ENCODE results near the gene STAG1.
"Not testable (repeated sequence)": the region's sequence is repeated elsewhere in the genome, so short reads cannot be mapped to it uniquely, and the experiment has no call there.

STAG1 gene

GRCh38 chr3:136752172-136752421, at the start of gene STAG1:
TSS of gene STAG1 (minus strand) at chr3:136752378. CDS start at chr3:136630898, 121,480 bp downstream.
- DNase-seq: no peak

GRCh38 chr3:136801146-136801545, 49.0 kb upstream of the STAG1 start:
- not testable (repeated sequence) for DNase-seq

- DNase-seq: no peak
Observed at GRCh38 chr3:136792556-136793330, 40.6 kb upstream of the STAG1 start.

GRCh38 chr3:136790786-136791185, 38.6 kb upstream of the STAG1 start:
- DNase-seq: no peak

GRCh38 chr3:136789976-136790375, 37.8 kb upstream of the STAG1 start:
- no peak for DNase-seq

GRCh38 chr3:136788154-136788553, 36.0 kb upstream of the STAG1 start:
- DNase-seq: no peak

GRCh38 chr3:136787349-136787748, 35.2 kb upstream of the STAG1 start:
- no peak for DNase-seq

GRCh38 chr3:136783708-136784191, 31.6 kb upstream of the STAG1 start:
- DNase-seq: no peak

- no peak for DNase-seq
Observed at GRCh38 chr3:136780741-136781140, 28.6 kb upstream of the STAG1 start.

- DNase-seq: no peak
Observed at GRCh38 chr3:136778865-136779264, 26.7 kb upstream of the STAG1 start.

- no peak for DNase-seq
Observed at GRCh38 chr3:136772709-136773108, 20.5 kb upstream of the STAG1 start.

- not testable (repeated sequence) for DNase-seq
Observed at GRCh38 chr3:136758160-136759102, 6.3 kb upstream of the STAG1 start.

- DNase-seq: no peak
Observed at GRCh38 chr3:136755192-136755591, 3.0 kb upstream of the STAG1 start.

GRCh38 chr3:136753326-136753939, 1.3 kb upstream of the STAG1 start:
- no peak for DNase-seq

- peak; percentile 100 for DNase-seq
Observed at GRCh38 chr3:136752422-136753325, 496 bp upstream of the STAG1 start.

GRCh38 chr3:136751316-136752171, 634 bp downstream of the STAG1 start:
- no peak for DNase-seq

- no peak for DNase-seq
Observed at GRCh38 chr3:136750897-136751315, 1.3 kb downstream of the STAG1 start.

- DNase-seq: no peak
Observed at GRCh38 chr3:136750209-136750896, 1.8 kb downstream of the STAG1 start.

GRCh38 chr3:136749602-136750001, 2.6 kb downstream of the STAG1 start:
- DNase-seq: not testable (repeated sequence)

- no peak for DNase-seq
Observed at GRCh38 chr3:136749091-136749490, 3.1 kb downstream of the STAG1 start.

- no peak for DNase-seq
Observed at GRCh38 chr3:136745916-136746315, 6.3 kb downstream of the STAG1 start.
